Effector memory CD8-positive, alpha-beta T cell (primary cell): Measurements from ENCODE around the gene RFX6.

Experiments
- ATAC-seq: fragments of 150-1000 bp; cut with Tn5 transposase; replicated peaks from 2 replicates; pipeline ENCODE4 v1.10.0; 2021; ENCODE audit warnings: mild to moderate bottlenecking, moderate library complexity
- DNase-seq, 3 experiments: peaks; one replicate each; pipeline ENCODE4 v3.0.0; 2021
- H3K27ac Mint-ChIP-seq, 2 donors: one replicate each; pipeline ENCODE4 v1.8.0; 2022; ENCODE audit warnings: mild to moderate bottlenecking in 2 of 2, mixed read lengths in 2 of 2, moderate library complexity in 2 of 2
- H3K27me3 Mint-ChIP-seq, 2 donors: one replicate each; pipeline ENCODE4 v1.8.0; 2022; ENCODE audit warnings: mixed read lengths in 2 of 2
- H3K36me3 Mint-ChIP-seq: one replicate; pipeline ENCODE4 v1.8.0; 2022; ENCODE audit warnings: mild to moderate bottlenecking, moderate library complexity, mixed read lengths; ENCODE audit not compliant: insufficient read depth
- H3K4me1 Mint-ChIP-seq, 2 donors: one replicate each; pipeline ENCODE4 v1.8.0; 2022; ENCODE audit warnings: low read depth in 2 of 2, mixed read lengths in 2 of 2
- H3K4me3 Mint-ChIP-seq, 2 donors: one replicate each; pipeline ENCODE4 v1.8.0; 2022; ENCODE audit warnings: mild to moderate bottlenecking in 2 of 2, mixed read lengths in 2 of 2, moderate library complexity in 2 of 2
- H3K9me3 Mint-ChIP-seq, 2 donors: one replicate each; pipeline ENCODE4 v1.8.0; 2022; ENCODE audit warnings: mixed read lengths in 2 of 2

The RFX6 gene

DNA sequence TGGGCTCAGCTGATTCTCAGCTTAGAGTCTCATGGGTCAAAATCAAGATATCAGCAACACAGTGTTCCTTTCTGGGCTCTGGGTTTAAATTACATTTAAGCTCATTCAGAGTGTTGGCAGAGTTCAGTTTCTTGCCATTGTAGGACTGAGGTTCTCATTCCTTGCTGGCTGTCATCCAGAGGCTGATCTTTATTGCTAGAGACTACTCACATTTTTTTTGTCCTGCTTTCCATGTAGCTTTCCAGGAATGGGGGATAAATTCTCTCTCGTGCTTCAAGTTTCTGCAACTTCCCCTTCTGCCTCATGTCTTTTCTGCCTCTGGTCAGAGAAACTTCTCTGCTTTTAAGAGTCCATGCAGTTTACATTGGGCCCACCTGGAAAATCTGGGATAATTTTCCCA is 86.9 kb downstream of the RFX6 start:
- no peaks in the 10 kb centered on the region for H3K36me3 Mint-ChIP-seq
- H3K27ac Mint-ChIP-seq: no peak overlapping the region
- DNase-seq (no peak), ATAC-seq (no peak)
- H3K9me3 Mint-ChIP-seq: peaks cover 2 to 17% of the 10 kb centered on the region in 2 donors
- H3K27me3 Mint-ChIP-seq: no peaks in the 10 kb centered on the region
- no peaks in the 10 kb centered on the region for H3K4me1 Mint-ChIP-seq
- H3K4me3 Mint-ChIP-seq: no peak overlapping the region

DNA sequence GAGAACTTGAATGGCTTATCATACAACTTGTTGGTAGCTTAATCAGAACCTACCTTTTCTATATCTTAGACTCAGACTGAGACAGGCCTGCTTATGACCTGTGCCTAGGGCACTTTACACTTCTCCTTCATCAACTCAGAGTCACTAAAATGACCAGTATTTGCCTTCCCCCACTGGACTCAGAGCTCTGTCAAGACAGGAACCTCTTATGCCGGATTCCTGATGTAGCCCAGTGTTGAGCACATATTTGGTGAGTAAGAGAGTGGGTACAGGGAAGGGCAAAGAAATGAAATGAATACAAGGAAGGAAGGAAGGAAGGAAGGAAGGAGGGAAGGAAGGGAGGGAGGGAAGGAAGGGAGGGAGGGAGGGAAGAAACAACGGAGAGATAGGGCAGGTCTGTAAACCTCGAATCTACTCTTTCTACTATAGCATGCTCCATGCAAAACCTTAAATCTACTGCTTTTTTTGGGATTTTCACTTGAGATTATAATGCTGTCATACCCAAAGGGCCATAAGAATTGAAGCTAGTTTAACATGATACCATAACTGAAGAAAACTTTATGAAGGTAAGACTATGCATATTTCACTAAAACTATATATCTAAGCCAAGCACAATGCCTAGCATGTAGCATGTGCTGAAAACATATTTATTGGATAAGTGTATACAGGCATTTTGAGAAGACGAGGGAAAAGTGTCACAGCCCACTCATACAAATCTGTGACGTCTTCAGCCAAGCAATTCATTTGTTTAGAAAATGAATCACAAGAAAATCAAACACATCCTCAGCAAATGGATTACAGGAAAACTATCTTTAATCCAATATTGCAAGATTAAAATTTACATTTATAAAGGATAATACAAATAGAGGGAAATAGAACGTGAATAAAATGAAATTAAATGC is 89.9 kb downstream of the RFX6 start:
- H3K4me3 Mint-ChIP-seq: no peak overlapping the region
- H3K27ac Mint-ChIP-seq: no peak overlapping the region
- H3K27me3 Mint-ChIP-seq: no peaks in the 10 kb centered on the region
- H3K36me3 Mint-ChIP-seq: no peaks in the 10 kb centered on the region
- H3K9me3 Mint-ChIP-seq: peaks cover 2 to 16% of the 10 kb centered on the region in 2 donors
- no peaks in the 10 kb centered on the region for H3K4me1 Mint-ChIP-seq
- ATAC-seq (no peak), DNase-seq (no peak)

DNA sequence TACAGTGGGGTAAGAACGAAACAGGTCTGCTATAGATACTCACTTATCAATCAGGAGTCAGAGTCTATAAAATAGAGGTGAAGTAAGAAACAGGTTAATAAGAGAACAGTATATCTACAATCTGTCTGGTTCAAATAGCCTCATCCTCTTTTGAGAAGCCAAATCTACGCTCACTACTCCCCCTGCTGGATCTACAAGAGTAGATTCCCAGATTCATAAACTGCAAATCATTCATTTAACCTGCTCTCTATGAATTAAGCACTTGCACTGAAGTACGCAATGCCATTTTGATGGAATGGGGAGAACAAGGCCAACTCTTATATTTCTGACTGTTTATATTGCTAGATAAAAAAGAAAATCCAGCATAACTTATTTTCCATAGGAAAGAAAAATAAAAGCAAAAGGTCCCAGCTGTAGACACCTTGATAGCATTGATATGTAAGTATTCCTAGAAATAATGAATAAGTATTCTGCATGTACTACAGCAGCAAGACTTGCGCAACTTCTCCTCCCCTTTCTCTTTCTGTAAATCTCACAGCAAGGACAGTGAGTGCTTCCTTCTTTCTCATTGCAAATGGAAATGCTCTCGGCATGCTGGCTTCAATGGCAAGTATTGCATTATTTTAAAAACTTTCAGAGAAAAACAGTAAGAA is 92.3 kb downstream of the RFX6 start:
- DNase-seq (no peak), ATAC-seq (no peak)
- no peak overlapping the region for H3K27ac Mint-ChIP-seq
- H3K4me1 Mint-ChIP-seq: no peaks in the 10 kb centered on the region
- no peaks in the 10 kb centered on the region for H3K9me3 Mint-ChIP-seq
- no peak overlapping the region for H3K4me3 Mint-ChIP-seq
- H3K36me3 Mint-ChIP-seq: no peaks in the 10 kb centered on the region
- H3K27me3 Mint-ChIP-seq: no peaks in the 10 kb centered on the region

DNA sequence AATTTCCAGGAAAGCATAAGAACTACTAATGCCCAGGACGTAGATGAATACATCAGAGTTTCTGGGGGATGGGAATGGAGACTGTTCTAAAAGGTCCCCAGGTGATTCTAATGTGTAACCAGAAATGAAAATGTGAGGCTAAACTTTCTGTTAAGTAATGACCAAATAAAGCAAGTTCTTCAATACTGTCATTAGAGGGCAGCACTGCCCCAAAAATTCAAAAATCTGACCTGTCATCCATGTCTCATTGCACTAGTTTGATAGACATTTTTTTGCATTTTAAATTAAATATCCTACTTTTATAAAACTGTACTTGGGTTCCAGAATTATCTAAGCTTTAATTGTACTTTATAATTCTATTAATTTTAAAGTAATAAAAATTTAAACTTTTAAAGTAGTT is 94.9 kb downstream of the RFX6 start:
- H3K9me3 Mint-ChIP-seq: no peaks in the 10 kb centered on the region
- ATAC-seq (no peak), DNase-seq (no peak)
- no peak overlapping the region for H3K4me3 Mint-ChIP-seq
- no peaks in the 10 kb centered on the region for H3K36me3 Mint-ChIP-seq
- no peaks in the 10 kb centered on the region for H3K4me1 Mint-ChIP-seq
- H3K27me3 Mint-ChIP-seq: no peaks in the 10 kb centered on the region
- no peak overlapping the region for H3K27ac Mint-ChIP-seq

DNA sequence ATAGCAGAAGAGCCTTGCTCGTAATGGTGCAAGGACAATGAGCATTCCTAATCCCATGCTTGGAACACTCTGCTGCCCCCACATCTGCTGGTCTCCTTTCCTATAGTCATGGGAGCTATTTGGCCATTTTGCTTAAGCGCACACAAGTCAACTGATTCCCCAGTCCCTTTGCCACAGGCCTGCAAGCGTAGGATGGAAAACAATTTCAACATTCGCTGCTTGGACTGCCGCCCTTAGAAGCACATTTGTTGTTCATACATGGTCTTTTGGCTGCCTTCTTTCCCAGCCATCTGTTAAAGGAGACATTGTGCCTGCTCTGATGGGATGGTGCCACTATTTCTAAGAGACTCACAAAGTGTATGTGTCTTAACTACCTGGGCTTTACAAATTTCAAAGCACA is 96.9 kb downstream of the RFX6 start:
- Mint-ChIP-seq H3K9me3 (no peaks in the 10 kb centered on the region), H3K4me1 (no peaks in the 10 kb centered on the region), H3K27ac (no peak overlapping the region), H3K36me3 (no peaks in the 10 kb centered on the region), H3K4me3 (no peak overlapping the region), H3K27me3 (no peaks in the 10 kb centered on the region)
- no peak for ATAC-seq
- DNase-seq: no peak

DNA sequence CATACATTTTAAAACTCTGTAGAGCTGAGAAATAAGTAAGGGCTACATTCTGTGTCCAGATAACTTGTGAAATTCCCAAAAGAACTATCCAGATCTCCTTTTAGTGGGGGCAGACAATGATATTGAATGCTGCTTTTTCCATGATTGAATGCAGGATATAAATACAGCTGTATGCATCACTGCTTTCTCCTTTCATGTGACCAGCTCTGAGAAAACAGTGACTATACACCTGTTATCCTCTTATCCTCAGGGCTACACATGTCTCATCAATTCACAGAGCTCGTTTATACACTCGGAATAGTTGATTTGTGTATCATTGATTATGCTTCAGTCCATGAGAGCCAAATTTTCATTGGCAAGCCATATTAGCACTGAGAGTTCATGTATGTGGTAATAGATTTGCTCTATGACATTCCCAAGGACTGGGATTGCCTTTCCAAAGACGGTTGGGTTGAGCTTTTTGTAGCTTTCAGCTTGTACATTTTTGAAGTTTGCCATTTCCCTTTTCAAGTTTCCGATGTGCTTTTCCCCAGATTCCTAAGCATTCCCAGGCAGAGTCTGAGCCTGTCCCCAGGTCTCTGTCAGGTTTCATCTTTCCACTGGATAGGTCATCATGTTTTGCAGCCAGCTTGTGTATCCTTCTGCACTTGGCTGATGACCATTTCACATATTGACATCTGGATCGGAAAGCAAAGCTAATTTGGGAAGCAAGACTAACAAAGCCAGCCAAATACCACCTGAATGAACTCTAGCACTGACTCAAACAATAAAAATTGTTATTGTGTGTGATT is 97.7 kb downstream of the RFX6 start:
- ATAC-seq (no peak), DNase-seq (no peak)
- H3K27ac Mint-ChIP-seq: no peak overlapping the region
- H3K4me1 Mint-ChIP-seq: peaks cover 0 to 1% of the 10 kb centered on the region in 2 donors
- H3K36me3 Mint-ChIP-seq: no peaks in the 10 kb centered on the region
- no peaks in the 10 kb centered on the region for H3K9me3 Mint-ChIP-seq
- no peak overlapping the region for H3K4me3 Mint-ChIP-seq
- H3K27me3 Mint-ChIP-seq: no peaks in the 10 kb centered on the region

DNA sequence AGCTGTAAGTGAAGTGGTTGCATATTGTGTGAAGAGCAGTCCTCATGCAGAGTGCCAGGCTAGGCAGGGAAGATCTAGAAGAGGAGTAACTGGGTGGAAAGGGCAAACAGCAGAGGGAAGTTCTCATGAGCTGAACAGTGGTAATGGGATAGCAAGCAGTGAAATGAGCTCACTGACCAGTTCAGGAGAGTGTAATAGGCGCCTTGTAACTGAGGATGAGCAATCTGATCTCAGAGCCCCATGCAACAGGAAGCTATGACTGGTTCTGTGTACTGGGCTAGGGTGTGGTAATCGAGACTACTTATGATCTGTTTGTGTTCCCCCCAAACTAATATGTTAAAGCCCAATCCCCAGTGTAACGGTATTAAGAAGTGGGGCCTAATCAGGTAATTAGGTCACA is 98.6 kb downstream of the RFX6 start:
- H3K4me1 Mint-ChIP-seq: peaks cover 0 to 1% of the 10 kb centered on the region in 2 donors
- H3K27me3 Mint-ChIP-seq: no peaks in the 10 kb centered on the region
- DNase-seq (no peak), ATAC-seq (no peak)
- H3K36me3 Mint-ChIP-seq: no peaks in the 10 kb centered on the region
- H3K27ac Mint-ChIP-seq: no peak overlapping the region
- no peak overlapping the region for H3K4me3 Mint-ChIP-seq
- H3K9me3 Mint-ChIP-seq: no peaks in the 10 kb centered on the region

DNA sequence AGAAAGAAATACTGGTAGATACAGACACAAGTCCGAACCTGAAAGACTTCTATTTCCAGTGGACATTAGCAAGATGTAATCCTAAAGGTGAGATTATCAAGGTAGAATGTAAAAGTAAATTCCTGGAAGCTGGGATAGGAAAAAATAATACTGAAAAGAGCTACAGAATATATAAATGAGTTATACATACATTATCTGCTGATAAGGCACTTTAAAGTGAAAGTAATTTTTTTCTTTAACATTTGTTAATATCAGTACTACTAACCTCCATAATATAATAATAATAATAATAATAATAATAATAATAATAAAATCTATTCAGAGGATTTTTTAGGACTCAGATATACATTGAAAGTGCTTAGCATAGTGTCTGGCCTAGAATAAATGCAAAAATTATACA is 102.5 kb downstream of the RFX6 start:
- no peak for DNase-seq
- Mint-ChIP-seq H3K27ac (no peak overlapping the region), H3K36me3 (no peaks in the 10 kb centered on the region), H3K4me3 (no peak overlapping the region), H3K27me3 (no peaks in the 10 kb centered on the region), H3K9me3 (peaks cover 0 to 5% of the 10 kb centered on the region in 2 donors), H3K4me1 (peaks cover 0 to 1% of the 10 kb centered on the region in 2 donors)
- ATAC-seq: no peak
